ENCODE measurements around the gene SUDS3.
"Not testable (repeated sequence)": the region's sequence is repeated elsewhere in the genome, so short reads cannot be mapped to it uniquely, and the experiment has no call there.

DNA sequence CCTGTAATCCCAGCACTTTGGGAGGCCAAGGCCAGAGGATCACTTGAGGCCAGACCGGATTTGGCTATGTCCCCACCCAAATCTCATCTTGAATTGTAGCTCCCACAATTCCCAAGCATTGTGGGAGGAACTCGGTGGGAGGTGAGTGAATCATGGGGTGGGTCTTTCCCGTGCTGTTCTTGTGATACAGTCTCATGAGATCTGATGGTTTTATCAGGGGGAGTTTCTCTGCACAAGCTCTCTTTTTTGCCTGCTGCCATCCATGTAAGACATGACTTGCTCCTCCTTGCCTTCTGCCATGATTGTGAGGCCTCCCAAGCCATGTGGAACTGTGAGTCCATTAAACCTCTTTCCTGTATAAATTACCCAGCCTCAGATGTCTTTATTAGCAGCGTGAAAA, 21.9 kb upstream of the SUDS3 start:
- TF ChIP-seq TAF1 (IDR thresholded peaks at IDR 0.05; ENCODE audit: low read depth); POLR2AphosphoS5 (IDR thresholded peaks at IDR 0.05); EP300 (conservative IDR thresholded peaks at IDR 0.05; ENCODE audit: poor library complexity, severe bottlenecking); RAD21 (conservative IDR thresholded peaks at IDR 0.05); EZH2 (IDR thresholded peaks at IDR 0.05; ENCODE audit: borderline replicate concordance, insufficient read depth, low read length, poor library complexity, severe bottlenecking); SMC3 (conservative IDR thresholded peaks at IDR 0.05; ENCODE audit: poor library complexity): not testable (repeated sequence)
- TF ChIP-seq, protein P1, sequence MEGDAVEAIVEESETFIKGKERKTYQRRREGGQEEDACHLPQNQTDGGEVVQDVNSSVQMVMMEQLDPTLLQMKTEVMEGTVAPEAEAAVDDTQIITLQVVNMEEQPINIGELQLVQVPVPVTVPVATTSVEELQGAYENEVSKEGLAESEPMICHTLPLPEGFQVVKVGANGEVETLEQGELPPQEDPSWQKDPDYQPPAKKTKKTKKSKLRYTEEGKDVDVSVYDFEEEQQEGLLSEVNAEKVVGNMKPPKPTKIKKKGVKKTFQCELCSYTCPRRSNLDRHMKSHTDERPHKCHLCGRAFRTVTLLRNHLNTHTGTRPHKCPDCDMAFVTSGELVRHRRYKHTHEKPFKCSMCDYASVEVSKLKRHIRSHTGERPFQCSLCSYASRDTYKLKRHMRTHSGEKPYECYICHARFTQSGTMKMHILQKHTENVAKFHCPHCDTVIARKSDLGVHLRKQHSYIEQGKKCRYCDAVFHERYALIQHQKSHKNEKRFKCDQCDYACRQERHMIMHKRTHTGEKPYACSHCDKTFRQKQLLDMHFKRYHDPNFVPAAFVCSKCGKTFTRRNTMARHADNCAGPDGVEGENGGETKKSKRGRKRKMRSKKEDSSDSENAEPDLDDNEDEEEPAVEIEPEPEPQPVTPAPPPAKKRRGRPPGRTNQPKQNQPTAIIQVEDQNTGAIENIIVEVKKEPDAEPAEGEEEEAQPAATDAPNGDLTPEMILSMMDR (IDR thresholded peaks at IDR 0.05; ENCODE audit: poor library complexity, severe bottlenecking) = not testable (repeated sequence)
- TF ChIP-seq, protein P2, sequence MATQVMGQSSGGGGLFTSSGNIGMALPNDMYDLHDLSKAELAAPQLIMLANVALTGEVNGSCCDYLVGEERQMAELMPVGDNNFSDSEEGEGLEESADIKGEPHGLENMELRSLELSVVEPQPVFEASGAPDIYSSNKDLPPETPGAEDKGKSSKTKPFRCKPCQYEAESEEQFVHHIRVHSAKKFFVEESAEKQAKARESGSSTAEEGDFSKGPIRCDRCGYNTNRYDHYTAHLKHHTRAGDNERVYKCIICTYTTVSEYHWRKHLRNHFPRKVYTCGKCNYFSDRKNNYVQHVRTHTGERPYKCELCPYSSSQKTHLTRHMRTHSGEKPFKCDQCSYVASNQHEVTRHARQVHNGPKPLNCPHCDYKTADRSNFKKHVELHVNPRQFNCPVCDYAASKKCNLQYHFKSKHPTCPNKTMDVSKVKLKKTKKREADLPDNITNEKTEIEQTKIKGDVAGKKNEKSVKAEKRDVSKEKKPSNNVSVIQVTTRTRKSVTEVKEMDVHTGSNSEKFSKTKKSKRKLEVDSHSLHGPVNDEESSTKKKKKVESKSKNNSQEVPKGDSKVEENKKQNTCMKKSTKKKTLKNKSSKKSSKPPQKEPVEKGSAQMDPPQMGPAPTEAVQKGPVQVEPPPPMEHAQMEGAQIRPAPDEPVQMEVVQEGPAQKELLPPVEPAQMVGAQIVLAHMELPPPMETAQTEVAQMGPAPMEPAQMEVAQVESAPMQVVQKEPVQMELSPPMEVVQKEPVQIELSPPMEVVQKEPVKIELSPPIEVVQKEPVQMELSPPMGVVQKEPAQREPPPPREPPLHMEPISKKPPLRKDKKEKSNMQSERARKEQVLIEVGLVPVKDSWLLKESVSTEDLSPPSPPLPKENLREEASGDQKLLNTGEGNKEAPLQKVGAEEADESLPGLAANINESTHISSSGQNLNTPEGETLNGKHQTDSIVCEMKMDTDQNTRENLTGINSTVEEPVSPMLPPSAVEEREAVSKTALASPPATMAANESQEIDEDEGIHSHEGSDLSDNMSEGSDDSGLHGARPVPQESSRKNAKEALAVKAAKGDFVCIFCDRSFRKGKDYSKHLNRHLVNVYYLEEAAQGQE (IDR thresholded peaks at IDR 0.05; ENCODE audit: borderline replicate concordance) = not testable (repeated sequence)

Measured in neural cell (in vitro differentiated cells).